ENCODE results near the gene CD7.

DNA sequence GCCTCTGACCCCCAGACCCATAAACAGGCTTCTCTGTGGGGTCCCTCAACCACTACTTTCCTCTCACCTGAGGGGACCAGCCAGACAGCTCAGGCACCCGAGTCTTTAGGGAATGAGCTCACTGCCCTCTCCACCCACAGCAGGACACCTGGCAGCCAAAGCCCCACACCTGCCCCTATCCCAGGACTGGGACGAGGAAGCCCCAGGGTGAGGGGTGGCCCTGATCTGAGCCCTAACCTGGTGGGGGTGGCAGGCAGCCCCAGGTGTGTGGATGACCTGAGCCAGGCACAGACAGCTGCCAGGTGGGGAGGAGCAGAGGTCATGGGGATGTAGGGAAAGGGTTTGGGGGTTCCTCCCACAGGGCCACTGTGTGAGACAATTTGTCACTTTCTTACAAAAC is 40.0 kb upstream of the CD7 start:
- TF ChIP-seq ZNF274 (IDR thresholded peaks at IDR 0.05; ENCODE audit: borderline replicate concordance, low read depth, low read length): no peak
- no peak for TF ChIP-seq MCM5 (IDR thresholded peaks at IDR 0.05; ENCODE audit: low read depth)
- TF ChIP-seq, protein P1, sequence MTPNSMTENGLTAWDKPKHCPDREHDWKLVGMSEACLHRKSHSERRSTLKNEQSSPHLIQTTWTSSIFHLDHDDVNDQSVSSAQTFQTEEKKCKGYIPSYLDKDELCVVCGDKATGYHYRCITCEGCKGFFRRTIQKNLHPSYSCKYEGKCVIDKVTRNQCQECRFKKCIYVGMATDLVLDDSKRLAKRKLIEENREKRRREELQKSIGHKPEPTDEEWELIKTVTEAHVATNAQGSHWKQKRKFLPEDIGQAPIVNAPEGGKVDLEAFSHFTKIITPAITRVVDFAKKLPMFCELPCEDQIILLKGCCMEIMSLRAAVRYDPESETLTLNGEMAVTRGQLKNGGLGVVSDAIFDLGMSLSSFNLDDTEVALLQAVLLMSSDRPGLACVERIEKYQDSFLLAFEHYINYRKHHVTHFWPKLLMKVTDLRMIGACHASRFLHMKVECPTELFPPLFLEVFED (CRISPR knock-in tag; conservative IDR thresholded peaks at IDR 0.05): no peak
- TF ChIP-seq, protein P2, sequence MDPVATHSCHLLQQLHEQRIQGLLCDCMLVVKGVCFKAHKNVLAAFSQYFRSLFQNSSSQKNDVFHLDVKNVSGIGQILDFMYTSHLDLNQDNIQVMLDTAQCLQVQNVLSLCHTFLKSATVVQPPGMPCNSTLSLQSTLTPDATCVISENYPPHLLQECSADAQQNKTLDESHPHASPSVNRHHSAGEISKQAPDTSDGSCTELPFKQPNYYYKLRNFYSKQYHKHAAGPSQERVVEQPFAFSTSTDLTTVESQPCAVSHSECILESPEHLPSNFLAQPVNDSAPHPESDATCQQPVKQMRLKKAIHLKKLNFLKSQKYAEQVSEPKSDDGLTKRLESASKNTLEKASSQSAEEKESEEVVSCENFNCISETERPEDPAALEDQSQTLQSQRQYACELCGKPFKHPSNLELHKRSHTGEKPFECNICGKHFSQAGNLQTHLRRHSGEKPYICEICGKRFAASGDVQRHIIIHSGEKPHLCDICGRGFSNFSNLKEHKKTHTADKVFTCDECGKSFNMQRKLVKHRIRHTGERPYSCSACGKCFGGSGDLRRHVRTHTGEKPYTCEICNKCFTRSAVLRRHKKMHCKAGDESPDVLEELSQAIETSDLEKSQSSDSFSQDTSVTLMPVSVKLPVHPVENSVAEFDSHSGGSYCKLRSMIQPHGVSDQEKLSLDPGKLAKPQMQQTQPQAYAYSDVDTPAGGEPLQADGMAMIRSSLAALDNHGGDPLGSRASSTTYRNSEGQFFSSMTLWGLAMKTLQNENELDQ (CRISPR knock-in tag; IDR thresholded peaks at IDR 0.05; ENCODE audit: borderline replicate concordance): no peak

All from K562 (cell line).